HEK293 (cell line): ENCODE data around the gene MUC5AC.

Experiments used
- CTCF ChIA-PET: fragments of 350-600 bp; formaldehyde crosslinking; extraction: SDS; loops from one replicate; lab custom pipeline; 2021; ENCODE audit warnings: antibody characterized with exemption; lab: Yijun Ruan, JAX
- POLR2A ChIA-PET: fragments of 300-600 bp; formaldehyde crosslinking; extraction: SDS; loops from one replicate; lab custom pipeline; 2020; ENCODE audit warnings: antibody characterized with exemption, inconsistent platforms; lab: Yijun Ruan, JAX
- H3K27ac ChIP-seq: fragments of 200-500 bp; sonication (Bioruptor generic); 2 replicates; pipeline ENCODE4 v1.5.1; 2014; ENCODE audit warnings: low read depth, low read length, control low read depth, inconsistent platforms; ENCODE audit errors: extremely low read depth
- H3K36me3 ChIP-seq, 2 experiments: fragments of 200-500 bp in 1 of 2; sonication (Bioruptor generic) in 1 of 2; 1 replicate in 1 of 2; 2 replicates in 1 of 2; pipeline ENCODE4 v1.5.1; 2014 to 2017; ENCODE audit warnings: inconsistent platforms in 2 of 2, low read length in 2 of 2; ENCODE audit not compliant: control insufficient read depth in 2 of 2, insufficient read depth in 1 of 2
- H3K4me1 ChIP-seq: fragments of 200-500 bp; sonication (Bioruptor generic); 2 replicates; pipeline ENCODE4 v1.5.1; 2014; ENCODE audit warnings: mild to moderate bottlenecking, low read length, inconsistent platforms; ENCODE audit not compliant: control insufficient read depth, insufficient read depth
- H3K4me3 ChIP-seq: 2 replicates; pipeline ENCODE4 v1.5.1; 2011; ENCODE audit warnings: low read depth, mild to moderate bottlenecking, control low read depth, low read length, moderate library complexity
- H3K9me3 ChIP-seq: fragments of 200-500 bp; sonication (Bioruptor generic); 2 replicates; pipeline ENCODE4 v1.5.1; 2014; ENCODE audit warnings: low read depth, low read length, inconsistent platforms; ENCODE audit not compliant: control insufficient read depth, insufficient read depth
- GLIS1 ChIP-seq: fragments of 450-650 bp; formaldehyde crosslinking; IDR thresholded peaks from 2 replicates; pipeline ENCODE4 v1.5.1; 2016; ENCODE audit warnings: missing biosample characterization, missing genetic modification characterization
- GLIS2 ChIP-seq: fragments of 450-650 bp; formaldehyde crosslinking; IDR thresholded peaks from 2 replicates; pipeline ENCODE4 v1.5.1; 2016; ENCODE audit warnings: missing biosample characterization, missing genetic modification characterization
- HOXC10 ChIP-seq: sonication (generic); formaldehyde crosslinking; IDR thresholded peaks from 2 replicates; pipeline ENCODE4 v1.8.1; 2023; ENCODE audit warnings: mild to moderate bottlenecking, missing genetic modification reagents
- IKZF3 ChIP-seq: fragments of 450-650 bp; IDR thresholded peaks from 2 replicates; pipeline ENCODE4 v1.5.0; 2018; ENCODE audit warnings: missing biosample characterization, mild to moderate bottlenecking, missing genetic modification characterization, moderate library complexity
- KLF9 ChIP-seq: fragments of 450-650 bp; formaldehyde crosslinking; IDR thresholded peaks from 2 replicates; pipeline ENCODE4 v1.5.1; 2016; ENCODE audit warnings: missing biosample characterization, missing genetic modification characterization, low read depth
- PRDM6 ChIP-seq: fragments of 450-650 bp; formaldehyde crosslinking; IDR thresholded peaks from 2 replicates; pipeline ENCODE4 v1.5.1; 2017; ENCODE audit warnings: missing biosample characterization, missing genetic modification characterization
- ZBTB17 ChIP-seq: fragments of 450-650 bp; formaldehyde crosslinking; IDR thresholded peaks from 2 replicates; pipeline ENCODE4 v1.5.1; 2016; ENCODE audit warnings: missing biosample characterization, missing genetic modification characterization
- ZIC2 ChIP-seq: fragments of 450-650 bp; formaldehyde crosslinking; IDR thresholded peaks from 2 replicates; pipeline ENCODE4 v1.5.1; 2016; ENCODE audit warnings: missing biosample characterization, missing genetic modification characterization
- ZNF112 ChIP-seq: fragments of 450-650 bp; formaldehyde crosslinking; IDR thresholded peaks from 2 replicates; pipeline ENCODE4 v1.5.0; 2017; ENCODE audit warnings: missing biosample characterization, missing genetic modification characterization
- ZNF169 ChIP-seq: fragments of 450-650 bp; formaldehyde crosslinking; IDR thresholded peaks from 2 replicates; pipeline ENCODE4 v1.5.1; 2016; ENCODE audit warnings: missing biosample characterization, missing genetic modification characterization
- ZNF184 ChIP-seq: fragments of 450-650 bp; IDR thresholded peaks from 2 replicates; pipeline ENCODE4 v1.5.1; 2018; ENCODE audit warnings: missing biosample characterization, mild to moderate bottlenecking, missing genetic modification characterization
- ZNF248 ChIP-seq: fragments of 450-650 bp; formaldehyde crosslinking; IDR thresholded peaks from 2 replicates; pipeline ENCODE4 v1.5.1; 2017; ENCODE audit warnings: missing biosample characterization, missing genetic modification characterization
- ZNF266 ChIP-seq: fragments of 450-650 bp; formaldehyde crosslinking; IDR thresholded peaks from 2 replicates; pipeline ENCODE4 v1.5.1; 2016; ENCODE audit warnings: missing biosample characterization, missing genetic modification characterization, low read depth
- ZNF416 ChIP-seq: fragments of 450-650 bp; formaldehyde crosslinking; IDR thresholded peaks from 2 replicates; pipeline ENCODE4 v1.5.1; 2016; ENCODE audit warnings: missing biosample characterization, missing genetic modification characterization
- ZNF548 ChIP-seq: fragments of 450-650 bp; formaldehyde crosslinking; IDR thresholded peaks from 2 replicates; pipeline ENCODE4 v1.5.1; 2016; ENCODE audit warnings: missing biosample characterization, missing genetic modification characterization
- ZNF585B ChIP-seq: fragments of 450-650 bp; formaldehyde crosslinking; IDR thresholded peaks from 2 replicates; pipeline ENCODE4 v1.5.1; 2016; ENCODE audit warnings: missing biosample characterization, missing genetic modification characterization
- ZNF76 ChIP-seq: fragments of 450-650 bp; formaldehyde crosslinking; IDR thresholded peaks from 2 replicates; pipeline ENCODE4; 2016; ENCODE audit warnings: low read depth, missing biosample characterization, missing genetic modification characterization, borderline replicate concordance
- ZNF792 ChIP-seq: fragments of 450-650 bp; formaldehyde crosslinking; IDR thresholded peaks from 2 replicates; pipeline ENCODE4 v1.5.1; 2016; ENCODE audit warnings: missing biosample characterization, missing genetic modification characterization
- ZSCAN16 ChIP-seq: fragments of 450-650 bp; formaldehyde crosslinking; IDR thresholded peaks from 2 replicates; pipeline ENCODE4 v1.5.1; 2016; ENCODE audit warnings: missing biosample characterization, missing genetic modification characterization
- ZSCAN23 ChIP-seq: fragments of 450-650 bp; formaldehyde crosslinking; IDR thresholded peaks from 2 replicates; pipeline ENCODE4 v1.5.1; 2016; ENCODE audit warnings: missing biosample characterization, missing genetic modification characterization
- TF ChIP-seq, protein P1 (sequence below): fragments of 450-650 bp; formaldehyde crosslinking; IDR thresholded peaks from 2 replicates; pipeline ENCODE4 v1.5.1; 2016; ENCODE audit warnings: missing biosample characterization, missing genetic modification characterization, borderline replicate concordance
- TF ChIP-seq, protein P2 (sequence below): fragments of 450-650 bp; formaldehyde crosslinking; IDR thresholded peaks from 2 replicates; pipeline ENCODE4 v1.5.1; 2016; ENCODE audit warnings: missing biosample characterization, missing genetic modification characterization
- TF ChIP-seq, protein P3 (sequence below): fragments of 450-650 bp; formaldehyde crosslinking; IDR thresholded peaks from 2 replicates; pipeline ENCODE4 v1.5.1; 2016; ENCODE audit warnings: missing biosample characterization, missing genetic modification characterization

MUC5AC gene

DNA sequence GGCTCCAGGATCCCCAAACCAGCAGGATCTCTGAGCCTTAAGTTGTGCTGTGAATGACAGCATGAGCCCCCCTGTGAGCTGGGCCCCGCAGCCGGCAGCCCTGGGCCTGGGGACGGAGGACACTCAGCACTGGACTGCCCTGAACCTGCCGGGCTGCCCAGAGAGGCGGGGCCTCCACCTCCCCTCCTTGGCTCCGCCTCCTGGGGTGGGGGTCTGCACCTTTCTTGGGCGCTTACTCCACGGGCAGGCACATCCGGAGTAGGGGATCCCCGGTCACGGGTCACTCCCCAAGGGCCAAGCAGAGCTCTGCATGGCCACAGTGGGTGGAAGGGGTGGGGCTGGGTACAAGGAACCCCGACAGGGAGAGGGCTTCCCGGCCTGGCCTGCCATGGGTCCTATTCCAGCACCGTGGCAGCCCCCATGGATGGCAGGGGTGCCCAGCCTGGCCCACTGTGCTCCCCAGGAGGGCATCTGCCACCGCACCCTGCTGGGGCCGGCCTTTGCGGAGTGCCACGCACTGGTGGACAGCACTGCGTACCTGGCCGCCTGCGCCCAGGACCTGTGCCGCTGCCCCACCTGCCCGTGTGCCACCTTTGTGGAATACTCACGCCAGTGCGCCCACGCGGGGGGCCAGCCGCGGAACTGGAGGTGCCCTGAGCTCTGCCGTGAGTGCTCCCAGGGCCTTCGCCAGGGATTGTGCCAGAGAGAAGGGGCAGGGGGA is 70.5 kb downstream of the MUC5AC start:
- CTCF ChIA-PET: no interaction called here
- Histone ChIP-seq H3K9me3 (no peaks in the 10 kb centered on the region), H3K36me3 (no peaks in the 10 kb centered on the region), H3K4me3 (no peak overlapping the region), H3K27ac (no peak overlapping the region), H3K4me1 (no peaks in the 10 kb centered on the region)
- POLR2A ChIA-PET: no interaction called here
- no peak for TF ChIP-seq GLIS1 (tag by site-specific recombination)
- TF ChIP-seq, protein P1, sequence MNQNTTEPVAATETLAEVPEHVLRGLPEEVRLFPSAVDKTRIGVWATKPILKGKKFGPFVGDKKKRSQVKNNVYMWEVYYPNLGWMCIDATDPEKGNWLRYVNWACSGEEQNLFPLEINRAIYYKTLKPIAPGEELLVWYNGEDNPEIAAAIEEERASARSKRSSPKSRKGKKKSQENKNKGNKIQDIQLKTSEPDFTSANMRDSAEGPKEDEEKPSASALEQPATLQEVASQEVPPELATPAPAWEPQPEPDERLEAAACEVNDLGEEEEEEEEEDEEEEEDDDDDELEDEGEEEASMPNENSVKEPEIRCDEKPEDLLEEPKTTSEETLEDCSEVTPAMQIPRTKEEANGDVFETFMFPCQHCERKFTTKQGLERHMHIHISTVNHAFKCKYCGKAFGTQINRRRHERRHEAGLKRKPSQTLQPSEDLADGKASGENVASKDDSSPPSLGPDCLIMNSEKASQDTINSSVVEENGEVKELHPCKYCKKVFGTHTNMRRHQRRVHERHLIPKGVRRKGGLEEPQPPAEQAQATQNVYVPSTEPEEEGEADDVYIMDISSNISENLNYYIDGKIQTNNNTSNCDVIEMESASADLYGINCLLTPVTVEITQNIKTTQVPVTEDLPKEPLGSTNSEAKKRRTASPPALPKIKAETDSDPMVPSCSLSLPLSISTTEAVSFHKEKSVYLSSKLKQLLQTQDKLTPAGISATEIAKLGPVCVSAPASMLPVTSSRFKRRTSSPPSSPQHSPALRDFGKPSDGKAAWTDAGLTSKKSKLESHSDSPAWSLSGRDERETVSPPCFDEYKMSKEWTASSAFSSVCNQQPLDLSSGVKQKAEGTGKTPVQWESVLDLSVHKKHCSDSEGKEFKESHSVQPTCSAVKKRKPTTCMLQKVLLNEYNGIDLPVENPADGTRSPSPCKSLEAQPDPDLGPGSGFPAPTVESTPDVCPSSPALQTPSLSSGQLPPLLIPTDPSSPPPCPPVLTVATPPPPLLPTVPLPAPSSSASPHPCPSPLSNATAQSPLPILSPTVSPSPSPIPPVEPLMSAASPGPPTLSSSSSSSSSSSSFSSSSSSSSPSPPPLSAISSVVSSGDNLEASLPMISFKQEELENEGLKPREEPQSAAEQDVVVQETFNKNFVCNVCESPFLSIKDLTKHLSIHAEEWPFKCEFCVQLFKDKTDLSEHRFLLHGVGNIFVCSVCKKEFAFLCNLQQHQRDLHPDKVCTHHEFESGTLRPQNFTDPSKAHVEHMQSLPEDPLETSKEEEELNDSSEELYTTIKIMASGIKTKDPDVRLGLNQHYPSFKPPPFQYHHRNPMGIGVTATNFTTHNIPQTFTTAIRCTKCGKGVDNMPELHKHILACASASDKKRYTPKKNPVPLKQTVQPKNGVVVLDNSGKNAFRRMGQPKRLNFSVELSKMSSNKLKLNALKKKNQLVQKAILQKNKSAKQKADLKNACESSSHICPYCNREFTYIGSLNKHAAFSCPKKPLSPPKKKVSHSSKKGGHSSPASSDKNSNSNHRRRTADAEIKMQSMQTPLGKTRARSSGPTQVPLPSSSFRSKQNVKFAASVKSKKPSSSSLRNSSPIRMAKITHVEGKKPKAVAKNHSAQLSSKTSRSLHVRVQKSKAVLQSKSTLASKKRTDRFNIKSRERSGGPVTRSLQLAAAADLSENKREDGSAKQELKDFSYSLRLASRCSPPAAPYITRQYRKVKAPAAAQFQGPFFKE (tag by site-specific recombination): no peak
- no peak for TF ChIP-seq ZNF169 (tag by site-specific recombination)
- TF ChIP-seq ZNF112 (tag by site-specific recombination): no peak
- no peak for TF ChIP-seq ZSCAN16 (tag by site-specific recombination)
- no peak for TF ChIP-seq KLF9
- no peak for TF ChIP-seq GLIS2
- TF ChIP-seq HOXC10 (CRISPR knock-in tag): no peak
- no peak for TF ChIP-seq ZBTB17 (tag by site-specific recombination)
- TF ChIP-seq IKZF3 (tag by site-specific recombination): no peak
- TF ChIP-seq, protein P2, sequence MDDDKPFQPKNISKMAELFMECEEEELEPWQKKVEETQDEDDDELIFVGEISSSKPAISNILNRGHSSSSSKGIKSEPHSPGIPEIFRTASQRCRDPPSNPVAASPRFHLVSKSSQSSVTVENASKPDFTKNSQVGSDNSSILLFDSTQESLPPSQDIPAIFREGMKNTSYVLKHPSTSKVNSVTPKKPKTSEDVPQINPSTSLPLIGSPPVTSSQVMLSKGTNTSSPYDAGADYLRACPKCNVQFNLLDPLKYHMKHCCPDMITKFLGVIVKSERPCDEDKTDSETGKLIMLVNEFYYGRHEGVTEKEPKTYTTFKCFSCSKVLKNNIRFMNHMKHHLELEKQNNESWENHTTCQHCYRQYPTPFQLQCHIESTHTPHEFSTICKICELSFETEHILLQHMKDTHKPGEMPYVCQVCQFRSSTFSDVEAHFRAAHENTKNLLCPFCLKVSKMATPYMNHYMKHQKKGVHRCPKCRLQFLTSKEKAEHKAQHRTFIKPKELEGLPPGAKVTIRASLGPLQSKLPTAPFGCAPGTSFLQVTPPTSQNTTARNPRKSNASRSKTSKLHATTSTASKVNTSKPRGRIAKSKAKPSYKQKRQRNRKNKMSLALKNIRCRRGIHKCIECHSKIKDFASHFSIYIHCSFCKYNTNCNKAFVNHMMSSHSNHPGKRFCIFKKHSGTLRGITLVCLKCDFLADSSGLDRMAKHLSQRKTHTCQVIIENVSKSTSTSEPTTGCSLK (tag by site-specific recombination): no peak

DNA sequence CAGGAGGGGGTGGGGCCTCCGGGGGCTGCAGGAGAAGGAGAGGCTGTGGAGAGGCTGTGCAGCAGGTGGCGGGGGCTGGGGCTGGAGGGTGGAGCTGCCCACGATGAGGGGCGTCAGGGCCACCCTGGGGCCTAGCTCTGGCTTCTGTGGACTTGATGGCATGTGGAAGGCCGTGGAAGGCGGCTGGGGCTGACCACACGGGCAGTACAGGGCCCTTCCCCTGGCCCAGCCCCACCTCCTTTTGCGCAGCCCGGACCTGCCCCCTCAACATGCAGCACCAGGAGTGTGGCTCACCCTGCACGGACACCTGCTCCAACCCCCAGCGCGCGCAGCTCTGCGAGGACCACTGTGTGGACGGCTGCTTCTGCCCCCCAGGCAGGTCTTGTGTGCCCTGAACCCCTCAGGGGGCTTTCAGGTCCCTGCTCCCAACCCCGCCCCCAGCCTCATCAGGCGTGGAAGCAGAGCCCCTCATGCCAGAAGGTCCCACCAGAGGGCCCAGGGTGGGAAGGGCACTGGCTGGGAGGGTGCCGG is 71.2 kb downstream of the MUC5AC start:
- Histone ChIP-seq H3K4me1 (no peaks in the 10 kb centered on the region), H3K27ac (no peak overlapping the region), H3K36me3 (no peaks in the 10 kb centered on the region), H3K4me3 (no peak overlapping the region), H3K9me3 (no peaks in the 10 kb centered on the region)
- CTCF ChIA-PET: no interaction called here
- TF ChIP-seq ZNF416 (tag by site-specific recombination) (no peak), PRDM6 (tag by site-specific recombination) (no peak), ZNF76 (tag by site-specific recombination) (no peak), ZNF792 (tag by site-specific recombination) (no peak), ZNF548 (tag by site-specific recombination) (no peak), ZNF585B (tag by site-specific recombination) (no peak), ZIC2 (tag by site-specific recombination) (no peak), ZSCAN23 (tag by site-specific recombination) (no peak), ZNF266 (tag by site-specific recombination) (no peak), ZNF248 (no peak), ZNF184 (tag by site-specific recombination) (no peak)
- TF ChIP-seq, protein P3, sequence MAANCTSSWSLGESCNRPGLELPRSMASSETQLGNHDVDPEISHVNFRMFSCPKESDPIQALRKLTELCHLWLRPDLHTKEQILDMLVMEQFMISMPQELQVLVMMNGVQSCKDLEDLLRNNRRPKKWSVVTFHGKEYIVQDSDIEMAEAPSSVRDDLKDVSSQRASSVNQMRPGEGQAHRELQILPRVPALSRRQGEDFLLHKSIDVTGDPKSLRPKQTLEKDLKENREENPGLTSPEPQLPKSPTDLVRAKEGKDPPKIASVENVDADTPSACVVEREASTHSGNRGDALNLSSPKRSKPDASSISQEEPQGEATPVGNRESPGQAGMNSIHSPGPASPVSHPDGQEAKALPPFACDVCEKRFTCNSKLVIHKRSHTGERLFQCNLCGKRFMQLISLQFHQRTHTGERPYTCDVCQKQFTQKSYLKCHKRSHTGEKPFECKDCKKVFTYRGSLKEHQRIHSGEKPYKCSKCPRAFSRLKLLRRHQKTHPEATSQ (tag by site-specific recombination): no peak
- POLR2A ChIA-PET: interaction anchor here (0.6 kb wide), 1 partner anchor 261 kb away, joined by 3 read pairs; no protein-coding TSS in a partner anchor
